Smooth muscle cell (in vitro differentiated cells): ENCODE results near the gene PRKCB. TPM values are rescaled to one million over a fixed set of nuclear protein-coding genes. Genes with fewer than 3 reads are reported as not detected.
"Not testable (repeated sequence)": the region's sequence is repeated elsewhere in the genome, so short reads cannot be mapped to it uniquely, and the experiment has no call there.

Experiments used
- DNase-seq: peaks from one replicate; lab custom pipeline; 2025; ENCODE audit not compliant: unreplicated experiment; lab: John Stamatoyannopoulos, UW
- H2AFZ ChIP-seq: fragments of 200-600 bp; sonication (generic); 2 replicates; pipeline ENCODE4 v1.6.0; 2016; ENCODE audit warnings: antibody characterized with exemption, low read depth, mild to moderate bottlenecking
- H3F3A ChIP-seq: fragments of 200-600 bp; sonication (generic); 2 replicates; pipeline ENCODE4 v1.6.0; 2017; ENCODE audit warnings: antibody characterized with exemption, low read depth
- H3K27ac ChIP-seq: fragments of 200-600 bp; sonication (generic); 2 replicates; pipeline ENCODE4 v1.5.1; 2016; ENCODE audit warnings: low read depth, mild to moderate bottlenecking
- H3K27me3 ChIP-seq: fragments of 200-600 bp; sonication (generic); 2 replicates; pipeline ENCODE4 v1.6.1; 2016; ENCODE audit warnings: low read depth, mild to moderate bottlenecking
- H3K36me3 ChIP-seq: fragments of 200-600 bp; sonication (generic); 2 replicates; pipeline ENCODE4 v1.5.1; 2016; ENCODE audit warnings: low read depth
- H3K4me1 ChIP-seq: fragments of 200-600 bp; sonication (generic); 2 replicates; pipeline ENCODE4 v1.5.1; 2016; ENCODE audit warnings: low read depth
- H3K4me2 ChIP-seq: fragments of 200-600 bp; sonication (generic); 2 replicates; pipeline ENCODE4 v1.6.0; 2016; ENCODE audit warnings: mild to moderate bottlenecking
- H3K4me3 ChIP-seq: fragments of 200-600 bp; sonication (generic); 2 replicates; pipeline ENCODE4 v1.5.1; 2016; ENCODE audit warnings: mild to moderate bottlenecking
- H3K79me2 ChIP-seq: fragments of 200-600 bp; sonication (generic); 2 replicates; pipeline ENCODE4 v1.6.0; 2016; ENCODE audit warnings: low read depth, mild to moderate bottlenecking
- H3K9ac ChIP-seq: fragments of 200-600 bp; sonication (generic); 2 replicates; pipeline ENCODE4 v1.6.0; 2016; ENCODE audit warnings: low read depth
- H3K9me3 ChIP-seq: fragments of 200-600 bp; sonication (generic); replicated peaks from 2 replicates; pipeline ENCODE4 v1.5.1; 2016; ENCODE audit warnings: low read depth
- H4K20me1 ChIP-seq: fragments of 200-600 bp; sonication (generic); 2 replicates; pipeline ENCODE4 v1.6.0; 2016; ENCODE audit warnings: low read depth
- CTCF ChIP-seq: fragments of 200-600 bp; sonication (generic); IDR thresholded peaks from 2 replicates; pipeline ENCODE4 v1.5.1; 2017; ENCODE audit warnings: borderline replicate concordance, mild to moderate bottlenecking, antibody characterized with exemption; ENCODE audit not compliant: insufficient read depth, poor library complexity, severe bottlenecking
- WGBS: methylation state at CpG from one replicate; pipeline ENCODE4 v1.1.7; 2016; ENCODE audit warnings: low lambda C conversion rate; 5-methylcytosine and 5-hydroxymethylcytosine counted together
- polyA plus RNA-seq: library from polyadenylated mRNA; unstranded; fragments of >200 nt; fragmentation: Nextera tagmentation; extraction: Ambion mirVana; gene quantifications from 2 replicates; pipeline ENCODE4 v1.2.1, GENCODE V29; 2016
- total RNA-seq: library from RNA; depleted of rRNA; stranded (reverse); fragments of >200 nt; gene quantifications from 2 replicates; pipeline ENCODE4 v1.2.3, GENCODE V29; 2014

The PRKCB gene
- total and polyA plus RNA-seq, 2 experiments from 2014 or later: 0.36 TPM; not detected in 1

- no peak for DNase-seq
- peak overlapping the region; percentile 37 for H3K4me2 ChIP-seq
- no peaks in the 10 kb centered on the region for H4K20me1 ChIP-seq
- H3F3A ChIP-seq: peaks cover 19% of the 10 kb centered on the region
- no peak overlapping the region for H2AFZ ChIP-seq
- no peaks in the 10 kb centered on the region for H3K9me3 ChIP-seq
- no peaks in the 10 kb centered on the region for H3K27me3 ChIP-seq
- WGBS: 21% methylated on average over 5 of the region's 5 CpGs
- H3K4me1 ChIP-seq: peaks cover 9% of the 10 kb centered on the region
- peak overlapping the region; percentile 82 for H3K27ac ChIP-seq
- no peak overlapping the region for H3K9ac ChIP-seq
- H3K36me3 ChIP-seq: no peaks in the 10 kb centered on the region
- no peak for TF ChIP-seq CTCF
- H3K4me3 ChIP-seq: no peak overlapping the region
- no peaks in the 10 kb centered on the region for H3K79me2 ChIP-seq
Observed at GRCh38 chr16:24151482-24151939, 315.7 kb downstream of the PRKCB start.

- H3K27me3 ChIP-seq, H3K9me3 ChIP-seq, H3K4me1 ChIP-seq, H3K79me2 ChIP-seq, H3K4me3 ChIP-seq, H4K20me1 ChIP-seq, H3K36me3 ChIP-seq, H2AFZ ChIP-seq, DNase-seq: not testable (repeated sequence)
- Histone ChIP-seq H3K9ac (peak overlapping the region; percentile 18), H3F3A (peaks cover 19% of the 10 kb centered on the region), H3K4me2 (peak overlapping the region; percentile 4), H3K27ac (peak overlapping the region; percentile 82)
- WGBS: 80% methylated on average over 10 of the region's 10 CpGs
Observed at GRCh38 chr16:24152048-24152447, 316.3 kb downstream of the PRKCB start.

GRCh38 chr16:24152826-24153225, 317.0 kb downstream of the PRKCB start:
- Histone ChIP-seq H3K4me3 (no peak overlapping the region), H3K36me3 (no peaks in the 10 kb centered on the region), H3K9ac (peak overlapping the region; percentile 18), H4K20me1 (no peaks in the 10 kb centered on the region), H3K27me3 (no peaks in the 10 kb centered on the region), H3F3A (peaks cover 19% of the 10 kb centered on the region), H3K9me3 (no peaks in the 10 kb centered on the region), H3K4me2 (peak overlapping the region; percentile 27), H3K27ac (peak overlapping the region; percentile 82), H3K4me1 (peaks cover 9% of the 10 kb centered on the region), H2AFZ (no peak overlapping the region), H3K79me2 (no peaks in the 10 kb centered on the region)
- WGBS: 0% methylated on average over 1 of the region's 1 CpG
- no peak for DNase-seq
- TF ChIP-seq CTCF: no peak

GRCh38 chr16:24156777-24157176, 321.0 kb downstream of the PRKCB start:
- Histone ChIP-seq H2AFZ (no peak overlapping the region), H3K79me2 (no peaks in the 10 kb centered on the region), H3K4me2 (no peak overlapping the region), H3K9me3 (no peaks in the 10 kb centered on the region), H4K20me1 (no peaks in the 10 kb centered on the region), H3K4me3 (no peak overlapping the region), H3K27ac (no peak overlapping the region), H3K36me3 (no peaks in the 10 kb centered on the region), H3K4me1 (no peaks in the 10 kb centered on the region), H3F3A (peaks cover 8% of the 10 kb centered on the region), H3K9ac (no peak overlapping the region), H3K27me3 (no peaks in the 10 kb centered on the region)
- TF ChIP-seq CTCF: no peak
- DNase-seq: no peak
- 91% methylated on average over 1 of the region's 1 CpG for WGBS
